Kidney epithelial cell (primary cell): ENCODE results near the gene IQSEC3. TPM values are rescaled to one million over a fixed set of nuclear protein-coding genes. Genes with fewer than 3 reads are reported as not detected.

Experiments
- DNase-seq: peaks from one replicate; pipeline ENCODE4 v3.0.0-alpha.2; 2010; ENCODE audit warnings: low read depth
- H3K27me3 ChIP-seq: 2 replicates; pipeline ENCODE4 v1.6.0; 2011; ENCODE audit warnings: low read length; ENCODE audit not compliant: control insufficient read depth, insufficient read depth
- H3K36me3 ChIP-seq: 2 replicates; pipeline ENCODE4 v1.5.1; 2011; ENCODE audit warnings: low read length; ENCODE audit not compliant: control insufficient read depth, insufficient read depth
- H3K4me3 ChIP-seq: 2 replicates; pipeline ENCODE4 v1.5.1; 2011; ENCODE audit warnings: low read depth, mild to moderate bottlenecking, control low read depth, low read length
- total RNA-seq: library from RNA; depleted of rRNA; stranded (reverse); fragments of >200 nt; gene quantifications from 2 replicates; pipeline ENCODE4 v1.2.3, GENCODE V29; 2015
- TF ChIP-seq, protein P1 (sequence below): IDR thresholded peaks from 2 replicates; pipeline ENCODE4 v1.5.1; 2011; ENCODE audit warnings: mild to moderate bottlenecking, moderate library complexity, low read length, control low read depth, inconsistent platforms; ENCODE audit not compliant: insufficient read depth, poor library complexity, severe bottlenecking

Gene IQSEC3
- total RNA-seq, 1 donor from 2014 or later = 1.0 TPM

DNA sequence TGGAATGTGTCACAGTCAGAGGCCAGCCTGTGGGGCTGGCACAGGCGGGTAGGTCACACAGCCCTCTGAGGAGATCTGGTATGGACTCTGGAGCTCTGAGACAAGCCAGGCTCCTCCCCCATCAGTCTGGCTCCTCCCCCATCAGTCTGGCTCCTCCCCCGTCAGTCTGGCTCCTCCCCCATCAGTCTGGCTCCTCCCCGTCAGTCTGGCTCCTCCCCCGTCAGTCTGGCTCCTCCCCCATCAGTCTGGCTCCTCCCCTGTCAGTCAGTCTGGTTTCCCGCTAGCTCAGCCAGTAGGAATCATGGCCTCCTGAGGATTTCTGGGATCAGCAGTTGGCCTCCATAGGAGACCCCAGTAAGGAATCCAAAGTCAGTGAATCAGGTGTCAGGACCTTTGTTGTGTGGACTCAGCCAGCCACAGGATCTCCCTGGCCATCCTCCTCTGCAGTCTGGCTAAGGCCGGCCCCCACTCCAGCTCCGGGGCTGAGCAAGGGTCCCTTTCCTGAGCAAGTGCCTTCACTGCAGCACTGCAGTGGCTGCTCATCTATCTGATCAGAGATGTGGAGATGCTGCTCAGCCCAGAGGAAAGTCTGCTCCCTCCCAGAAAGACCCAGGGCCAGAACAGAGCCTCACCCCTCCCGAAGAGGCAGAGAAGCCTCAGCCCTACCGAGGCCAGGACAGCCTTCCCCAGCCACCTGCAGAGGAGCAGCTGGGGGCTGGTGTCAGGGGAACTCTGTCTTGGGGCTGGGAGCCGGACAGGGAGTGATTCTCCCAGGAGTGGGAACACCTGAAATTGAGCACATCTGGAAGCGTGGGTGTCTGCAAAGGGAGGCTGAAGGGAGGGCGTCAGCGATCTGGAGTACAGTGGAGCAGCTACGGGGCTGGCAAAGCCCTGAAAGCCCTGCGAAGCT, 35.7 kb downstream of the IQSEC3 start:
- no peak overlapping the region for H3K4me3 ChIP-seq
- H3K27me3 ChIP-seq = peaks cover 58% of the 10 kb centered on the region
- H3K36me3 ChIP-seq = no peaks in the 10 kb centered on the region
- no peak for DNase-seq
- TF ChIP-seq, protein P1, sequence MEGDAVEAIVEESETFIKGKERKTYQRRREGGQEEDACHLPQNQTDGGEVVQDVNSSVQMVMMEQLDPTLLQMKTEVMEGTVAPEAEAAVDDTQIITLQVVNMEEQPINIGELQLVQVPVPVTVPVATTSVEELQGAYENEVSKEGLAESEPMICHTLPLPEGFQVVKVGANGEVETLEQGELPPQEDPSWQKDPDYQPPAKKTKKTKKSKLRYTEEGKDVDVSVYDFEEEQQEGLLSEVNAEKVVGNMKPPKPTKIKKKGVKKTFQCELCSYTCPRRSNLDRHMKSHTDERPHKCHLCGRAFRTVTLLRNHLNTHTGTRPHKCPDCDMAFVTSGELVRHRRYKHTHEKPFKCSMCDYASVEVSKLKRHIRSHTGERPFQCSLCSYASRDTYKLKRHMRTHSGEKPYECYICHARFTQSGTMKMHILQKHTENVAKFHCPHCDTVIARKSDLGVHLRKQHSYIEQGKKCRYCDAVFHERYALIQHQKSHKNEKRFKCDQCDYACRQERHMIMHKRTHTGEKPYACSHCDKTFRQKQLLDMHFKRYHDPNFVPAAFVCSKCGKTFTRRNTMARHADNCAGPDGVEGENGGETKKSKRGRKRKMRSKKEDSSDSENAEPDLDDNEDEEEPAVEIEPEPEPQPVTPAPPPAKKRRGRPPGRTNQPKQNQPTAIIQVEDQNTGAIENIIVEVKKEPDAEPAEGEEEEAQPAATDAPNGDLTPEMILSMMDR = no peak

DNA sequence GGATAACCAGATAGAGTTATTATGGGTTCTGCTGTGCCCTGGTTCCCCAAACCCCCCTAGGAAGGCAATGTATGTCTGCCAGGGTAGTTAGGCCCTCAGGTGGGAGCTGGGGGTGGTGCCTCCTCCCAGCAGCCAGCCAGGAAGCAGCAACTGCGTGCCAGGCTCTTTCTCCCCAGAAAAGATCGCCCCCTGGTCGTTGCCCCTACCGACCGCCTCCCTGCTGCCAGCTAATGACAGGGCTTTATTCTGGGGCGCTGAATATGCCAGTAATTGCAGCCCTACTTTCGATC, 36.3 kb downstream of the IQSEC3 start:
- Histone ChIP-seq H3K36me3 (no peaks in the 10 kb centered on the region), H3K4me3 (no peak overlapping the region), H3K27me3 (peaks cover 58% of the 10 kb centered on the region)
- TF ChIP-seq, protein P1 = no peak
- no peak for DNase-seq

DNA sequence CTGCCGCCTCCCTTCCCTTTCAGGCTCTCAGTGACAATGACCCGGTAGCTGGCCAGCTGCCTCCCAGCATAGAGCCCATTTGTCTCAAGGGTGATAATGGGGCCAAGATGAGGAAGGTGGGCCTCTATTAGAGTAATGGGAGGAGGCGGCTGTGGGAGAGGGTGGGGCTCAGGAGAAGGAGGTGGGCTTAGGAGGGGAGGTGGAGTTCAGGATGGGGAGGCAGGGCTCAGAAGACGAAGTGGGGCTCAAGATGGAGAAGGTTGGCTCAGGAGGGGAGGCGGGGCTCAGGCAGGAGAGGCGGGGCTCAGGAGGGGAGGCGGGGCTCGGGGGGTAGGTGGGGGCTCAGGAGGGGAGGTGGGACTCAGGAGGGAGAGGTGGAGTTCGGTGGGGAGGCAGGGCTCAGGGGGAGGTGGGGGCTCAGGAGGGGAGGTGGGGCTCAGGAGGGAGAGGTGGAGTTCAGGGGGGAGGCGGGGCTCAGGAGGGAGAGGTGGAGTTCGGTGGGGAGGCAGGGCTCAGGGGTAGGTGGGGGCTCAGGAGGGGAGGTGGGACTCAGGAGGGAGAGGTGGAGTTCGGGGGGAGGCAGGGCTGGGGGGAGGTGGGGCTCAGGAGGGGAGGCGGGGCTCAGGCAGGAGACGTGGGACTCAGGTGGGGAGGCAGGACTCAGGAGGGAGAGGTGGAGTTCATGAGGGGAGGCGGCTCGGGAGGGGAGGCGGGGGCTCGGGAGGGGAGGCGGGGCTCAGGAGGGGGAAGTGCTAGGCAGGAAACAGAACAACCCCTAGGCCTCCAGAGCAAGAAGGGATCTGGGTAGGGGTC, 36.8 kb downstream of the IQSEC3 start:
- no peak for DNase-seq
- TF ChIP-seq, protein P1 = no peak
- Histone ChIP-seq H3K36me3 (no peaks in the 10 kb centered on the region), H3K4me3 (no peak overlapping the region), H3K27me3 (peaks cover 56% of the 10 kb centered on the region)

DNA sequence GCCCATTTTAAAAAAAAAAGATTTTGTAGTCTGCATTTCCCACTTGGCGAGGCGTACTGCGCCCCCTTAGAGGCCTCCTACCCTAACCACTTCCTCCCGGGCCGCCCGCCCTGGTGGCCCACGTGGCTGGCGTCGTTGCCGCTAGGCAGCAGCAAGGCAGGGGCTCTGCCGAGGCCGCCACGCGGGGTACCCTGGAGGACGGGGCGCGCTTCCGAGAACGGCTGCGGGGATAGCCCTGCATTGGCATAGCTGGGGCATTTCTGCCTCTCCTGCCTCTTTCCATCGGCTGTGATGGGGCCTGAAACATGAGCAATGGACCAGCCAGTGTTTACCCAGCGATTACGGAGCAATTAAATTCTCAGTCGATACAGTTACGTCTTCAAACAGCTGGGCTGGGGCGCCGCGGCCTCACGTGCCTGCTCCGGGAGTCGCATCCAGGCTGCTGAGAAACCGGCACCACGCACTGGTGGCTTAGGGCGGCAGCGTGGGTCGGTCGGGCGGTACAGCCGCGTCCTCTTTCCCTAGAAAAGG, 38.0 kb downstream of the IQSEC3 start:
- TF ChIP-seq, protein P1 = no peak
- Histone ChIP-seq H3K4me3 (no peak overlapping the region), H3K27me3 (peaks cover 52% of the 10 kb centered on the region), H3K36me3 (no peaks in the 10 kb centered on the region)
- no peak for DNase-seq

DNA sequence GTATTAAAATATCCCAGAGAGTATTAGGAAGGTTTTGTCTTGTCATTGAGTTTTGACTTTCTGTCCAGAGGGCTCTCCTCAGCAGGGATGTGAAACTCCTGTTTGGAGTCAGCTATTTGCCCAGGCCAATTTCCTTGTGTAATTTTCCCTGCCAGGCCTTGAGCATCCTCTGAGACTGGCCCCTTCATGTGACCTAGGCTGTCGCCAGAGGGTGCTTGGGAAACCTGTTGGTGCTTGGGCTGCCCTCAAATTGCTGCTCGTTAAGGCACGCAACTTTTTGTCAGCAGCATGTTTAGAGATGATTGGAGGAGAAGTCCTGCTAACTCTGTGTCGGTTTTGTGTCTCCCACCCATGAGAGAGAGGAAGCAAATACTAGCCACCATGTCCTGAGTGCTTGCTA, 39.1 kb downstream of the IQSEC3 start:
- Histone ChIP-seq H3K4me3 (no peak overlapping the region), H3K27me3 (peaks cover 41% of the 10 kb centered on the region), H3K36me3 (no peaks in the 10 kb centered on the region)
- TF ChIP-seq, protein P1 = no peak
- no peak for DNase-seq
